Progenitor cell of endocrine pancreas (in vitro differentiated cells): Measurements from ENCODE around the gene MOAP1. TPM values are rescaled to one million over a fixed set of nuclear protein-coding genes. Genes with fewer than 3 reads are reported as not detected.
A peak's percentile ranks its signal among the peaks of the same experiment; 100 is the strongest.
"Not testable (repeated sequence)": the region's sequence is repeated elsewhere in the genome, so short reads cannot be mapped to it uniquely, and the experiment has no call there.

Source experiments
- DNase-seq: peaks from one replicate; pipeline ENCODE4 v3.0.0; 2021; ENCODE audit warnings: low spot score; ENCODE audit not compliant: unreplicated experiment
- H3K27ac Mint-ChIP-seq: 2 replicates; pipeline ENCODE4 v1.8.0; 2021; ENCODE audit warnings: mild to moderate bottlenecking, moderate library complexity, mixed read lengths
- H3K27me3 Mint-ChIP-seq: 2 replicates; pipeline ENCODE4 v1.8.0; 2021; ENCODE audit warnings: mixed read lengths
- H3K36me3 Mint-ChIP-seq: 2 replicates; pipeline ENCODE4 v1.8.0; 2022; ENCODE audit warnings: mixed read lengths; ENCODE audit not compliant: insufficient read depth
- H3K4me1 Mint-ChIP-seq: 2 replicates; pipeline ENCODE4 v1.8.0; 2021; ENCODE audit warnings: low read depth, mixed read lengths
- H3K4me3 Mint-ChIP-seq: 2 replicates; pipeline ENCODE4 v1.8.0; 2021; ENCODE audit warnings: low read depth, mild to moderate bottlenecking, moderate library complexity, mixed read lengths
- H3K9me3 Mint-ChIP-seq: 2 replicates; pipeline ENCODE4 v1.8.0; 2021; ENCODE audit warnings: low read depth, mixed read lengths
- long read RNA-seq: library from polyadenylated mRNA; unstranded; transcript quantifications from one replicate; pipeline ENCODE4 v2.0.0, GENCODE V29; 2020
- total RNA-seq: library from RNA; stranded (reverse); gene quantifications from 2 replicates; pipeline ENCODE4 v1.2.1, GENCODE V29; 2021
- TF ChIP-seq, protein P1 (sequence below): fragments of 200-600 bp; sonication (generic); IDR thresholded peaks from one replicate; pipeline ENCODE4 v1.5.0; 2021; ENCODE audit warnings: antibody characterized with exemption, mild to moderate bottlenecking; ENCODE audit not compliant: unreplicated experiment

MOAP1 gene, protein sequence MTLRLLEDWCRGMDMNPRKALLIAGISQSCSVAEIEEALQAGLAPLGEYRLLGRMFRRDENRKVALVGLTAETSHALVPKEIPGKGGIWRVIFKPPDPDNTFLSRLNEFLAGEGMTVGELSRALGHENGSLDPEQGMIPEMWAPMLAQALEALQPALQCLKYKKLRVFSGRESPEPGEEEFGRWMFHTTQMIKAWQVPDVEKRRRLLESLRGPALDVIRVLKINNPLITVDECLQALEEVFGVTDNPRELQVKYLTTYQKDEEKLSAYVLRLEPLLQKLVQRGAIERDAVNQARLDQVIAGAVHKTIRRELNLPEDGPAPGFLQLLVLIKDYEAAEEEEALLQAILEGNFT
- 23.3 and 23.4 TPM in 2 replicates for total RNA-seq
- long read RNA-seq, transcript MOAP1-202 (2 exons, 2,529 nt), result minor isoform, 25 of 137 reads
- long read RNA-seq, transcript MOAP1-201 (3 exons, 2,441 nt), result major isoform, 109 of 137 reads
- long read RNA-seq, partial matches to known transcripts, result 0 of 137 reads
- long read RNA-seq, other reads (novel, unspliced or antisense), result 3 of 137 reads

DNA sequence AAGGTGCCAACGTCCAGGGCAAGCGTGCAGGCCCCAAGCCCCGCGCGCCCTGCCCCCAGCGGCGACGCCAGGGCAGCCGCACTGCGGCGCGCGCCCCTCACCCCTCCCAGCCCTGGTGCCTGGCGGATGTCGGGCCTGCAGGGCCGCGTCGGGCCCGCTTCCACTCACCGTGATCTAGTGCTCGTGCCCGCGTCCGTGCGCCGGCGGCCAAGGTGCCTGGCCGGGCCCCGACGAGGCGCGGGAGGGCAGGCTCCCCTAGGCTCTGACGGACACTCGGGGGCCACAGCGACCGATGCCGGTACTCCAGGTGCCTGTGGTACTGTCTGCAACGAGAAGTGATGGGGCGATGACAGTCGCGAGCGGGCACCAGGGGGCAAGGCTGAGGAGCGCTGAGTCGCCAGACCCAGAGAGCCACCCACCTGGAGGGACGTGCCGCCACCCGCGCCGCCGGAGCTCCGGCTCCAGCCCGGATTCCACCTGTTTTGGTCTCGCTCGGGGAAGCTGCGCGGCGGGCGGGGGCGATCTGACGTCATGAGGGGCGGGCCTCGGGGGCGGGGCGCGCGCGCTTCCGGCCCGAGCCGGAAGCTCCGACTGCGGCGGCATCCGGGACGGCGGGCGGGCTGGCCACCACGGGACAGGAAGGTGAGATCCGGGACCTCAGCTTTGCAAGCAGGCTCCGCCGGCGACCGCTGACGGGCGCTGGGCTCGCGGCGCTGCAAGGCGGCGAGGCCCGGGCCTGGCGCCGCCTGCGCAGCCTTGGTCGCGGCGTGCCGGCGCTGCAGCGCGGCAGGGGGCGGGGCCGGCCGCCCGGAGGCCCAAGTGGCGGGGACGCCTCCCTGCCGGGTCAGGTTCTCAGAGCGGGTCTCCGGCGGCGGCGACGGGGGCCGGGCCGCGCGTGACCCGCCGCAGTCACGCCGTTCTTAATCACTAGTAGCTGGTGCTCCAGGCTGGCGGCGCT lies at the start of gene MOAP1, which contains the start of gene LYSET:
Gene MOAP1, minus strand, starts transcription at position 507 of the 958 bp plus-strand sequence. CDS start 655 bp downstream, outside the sequence.
Gene LYSET, plus strand, starts transcription at position 927 of the 958 bp plus-strand sequence. CDS start 89 bp downstream, outside the sequence.
- DNase-seq, result peak; percentile 79
- no peaks in the 10 kb centered on the region for H3K9me3 Mint-ChIP-seq
- no peaks in the 10 kb centered on the region for H3K27me3 Mint-ChIP-seq
- TF ChIP-seq, protein P1, sequence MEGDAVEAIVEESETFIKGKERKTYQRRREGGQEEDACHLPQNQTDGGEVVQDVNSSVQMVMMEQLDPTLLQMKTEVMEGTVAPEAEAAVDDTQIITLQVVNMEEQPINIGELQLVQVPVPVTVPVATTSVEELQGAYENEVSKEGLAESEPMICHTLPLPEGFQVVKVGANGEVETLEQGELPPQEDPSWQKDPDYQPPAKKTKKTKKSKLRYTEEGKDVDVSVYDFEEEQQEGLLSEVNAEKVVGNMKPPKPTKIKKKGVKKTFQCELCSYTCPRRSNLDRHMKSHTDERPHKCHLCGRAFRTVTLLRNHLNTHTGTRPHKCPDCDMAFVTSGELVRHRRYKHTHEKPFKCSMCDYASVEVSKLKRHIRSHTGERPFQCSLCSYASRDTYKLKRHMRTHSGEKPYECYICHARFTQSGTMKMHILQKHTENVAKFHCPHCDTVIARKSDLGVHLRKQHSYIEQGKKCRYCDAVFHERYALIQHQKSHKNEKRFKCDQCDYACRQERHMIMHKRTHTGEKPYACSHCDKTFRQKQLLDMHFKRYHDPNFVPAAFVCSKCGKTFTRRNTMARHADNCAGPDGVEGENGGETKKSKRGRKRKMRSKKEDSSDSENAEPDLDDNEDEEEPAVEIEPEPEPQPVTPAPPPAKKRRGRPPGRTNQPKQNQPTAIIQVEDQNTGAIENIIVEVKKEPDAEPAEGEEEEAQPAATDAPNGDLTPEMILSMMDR, result peak; percentile 56
- peak within 1 kb of the TSS; percentile 97 for H3K4me3 Mint-ChIP-seq
- H3K36me3 Mint-ChIP-seq, result peaks cover 3% of the 10 kb centered on the region
- peak within 1 kb of the TSS; percentile 96 for H3K27ac Mint-ChIP-seq
- H3K4me1 Mint-ChIP-seq, result peaks cover 16% of the 10 kb centered on the region

DNA sequence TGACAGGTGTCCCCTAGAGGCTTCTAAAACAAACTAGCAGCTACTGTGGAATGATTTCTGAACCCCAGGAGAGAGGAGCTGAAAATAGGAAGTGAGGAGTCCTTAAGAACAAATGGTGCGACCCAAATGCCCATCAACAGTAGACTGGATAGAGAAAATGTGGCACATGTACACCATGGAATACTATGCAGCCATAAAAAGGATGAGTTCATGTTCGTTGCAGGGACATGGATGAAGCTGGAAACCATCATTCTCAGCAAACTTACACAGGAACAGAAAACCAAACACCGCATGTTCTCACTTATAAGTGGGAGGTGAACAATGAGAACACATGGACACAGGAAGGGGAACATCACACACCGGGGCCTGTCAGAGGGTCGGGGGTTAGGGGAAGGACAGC lies 48.4 kb upstream of the MOAP1 start:
- not testable (repeated sequence) for H3K4me3 Mint-ChIP-seq, H3K27me3 Mint-ChIP-seq, H3K4me1 Mint-ChIP-seq, H3K27ac Mint-ChIP-seq, H3K36me3 Mint-ChIP-seq, DNase-seq, H3K9me3 Mint-ChIP-seq

DNA sequence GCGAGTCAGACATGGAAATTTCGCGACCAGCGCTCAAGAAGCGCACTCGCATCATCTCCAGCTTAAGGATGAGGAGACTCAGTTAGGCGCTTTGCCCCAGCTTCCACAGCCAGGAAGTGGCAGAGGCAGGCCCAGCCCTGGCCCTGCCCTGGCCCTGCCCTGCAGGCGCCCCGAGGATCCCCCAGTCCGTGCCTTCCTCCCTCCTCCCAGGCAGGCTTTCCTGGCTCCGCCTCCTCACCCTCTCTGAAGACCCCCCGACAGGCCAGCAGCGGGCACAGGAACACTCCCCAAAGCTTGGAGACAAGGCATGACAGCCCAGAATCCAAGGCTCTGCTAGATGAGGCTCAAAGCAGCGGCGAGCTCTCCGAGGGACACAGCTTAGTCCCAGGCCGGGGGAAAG lies 47.5 kb upstream of the MOAP1 start:
- no peak for DNase-seq
- TF ChIP-seq, protein P1, result no peak
- Mint-ChIP-seq H3K27ac (no peak overlapping the region), H3K36me3 (peaks cover 3% of the 10 kb centered on the region), H3K4me3 (no peak overlapping the region), H3K4me1 (no peaks in the 10 kb centered on the region), H3K27me3 (peaks cover 4% of the 10 kb centered on the region), H3K9me3 (no peaks in the 10 kb centered on the region)

DNA sequence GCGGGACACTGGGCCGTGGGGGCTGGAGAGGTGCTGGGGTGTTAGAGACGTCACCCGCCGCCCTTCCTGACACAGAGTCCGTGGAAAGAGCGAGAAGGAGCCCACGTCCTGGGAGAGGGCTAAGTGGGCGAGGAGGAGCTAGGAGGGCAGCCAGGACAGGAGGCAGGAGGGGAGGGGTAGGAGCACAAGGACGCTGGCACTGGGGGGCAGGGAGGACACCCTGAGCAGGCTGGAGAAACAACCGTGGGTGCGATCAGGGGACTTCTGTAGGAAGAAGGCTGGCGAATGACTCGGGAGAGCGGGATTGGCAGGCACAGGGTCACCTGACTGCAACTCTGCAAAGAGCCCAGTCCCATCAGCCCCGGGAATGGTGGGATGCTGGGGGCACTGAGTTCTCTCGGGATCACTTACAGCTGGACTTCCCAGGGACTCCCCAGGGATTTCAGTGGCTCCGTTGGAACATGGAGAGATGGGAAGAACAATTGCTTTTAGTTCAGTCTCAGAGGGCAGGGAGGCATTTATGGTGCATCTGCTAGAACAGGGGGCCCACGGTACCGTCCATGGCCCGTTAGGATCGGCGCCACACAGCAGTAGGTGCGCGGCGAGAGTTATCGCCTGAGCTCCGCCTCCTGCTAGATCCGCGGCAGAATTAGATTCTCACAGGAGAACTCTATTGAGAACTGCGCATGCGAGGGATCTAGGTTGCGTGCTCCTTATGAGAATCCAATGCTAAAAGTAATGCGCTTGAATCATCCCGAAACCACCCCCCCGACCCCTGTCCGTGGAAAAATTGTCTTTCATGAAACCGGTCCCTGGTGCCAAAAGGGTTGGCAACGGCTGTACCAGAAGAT lies 46.7 kb upstream of the MOAP1 start:
- TF ChIP-seq, protein P1, result no peak
- no peak for DNase-seq
- no peaks in the 10 kb centered on the region for H3K9me3 Mint-ChIP-seq
- no peak overlapping the region for H3K4me3 Mint-ChIP-seq
- no peaks in the 10 kb centered on the region for H3K4me1 Mint-ChIP-seq
- H3K27me3 Mint-ChIP-seq, result peaks cover 4% of the 10 kb centered on the region
- no peak overlapping the region for H3K27ac Mint-ChIP-seq
- H3K36me3 Mint-ChIP-seq, result peaks cover 5% of the 10 kb centered on the region

DNA sequence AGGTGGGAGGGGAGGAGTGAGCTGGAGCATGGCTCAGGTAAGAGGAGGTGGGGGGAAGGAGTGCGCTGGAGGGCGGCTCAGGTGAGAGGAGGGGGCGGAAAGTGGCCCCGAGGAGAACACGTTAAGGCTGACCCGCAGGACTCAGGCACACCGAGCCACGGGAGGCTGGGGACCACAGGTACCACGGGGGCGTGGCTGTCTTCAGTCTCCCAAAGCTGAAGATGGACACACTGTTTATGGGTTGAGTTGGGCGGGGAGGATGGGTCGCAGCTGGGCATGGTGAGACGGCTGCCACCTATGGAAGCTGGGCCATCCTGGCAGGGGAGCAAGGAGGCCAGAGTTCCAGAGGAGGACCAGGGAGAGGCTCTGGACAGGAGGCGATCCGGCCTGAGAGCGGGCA lies 45.8 kb upstream of the MOAP1 start:
- TF ChIP-seq, protein P1, result no peak
- no peaks in the 10 kb centered on the region for H3K4me1 Mint-ChIP-seq
- no peaks in the 10 kb centered on the region for H3K9me3 Mint-ChIP-seq
- H3K4me3 Mint-ChIP-seq, result no peak overlapping the region
- no peak for DNase-seq
- no peak overlapping the region for H3K27ac Mint-ChIP-seq
- H3K36me3 Mint-ChIP-seq, result peaks cover 6% of the 10 kb centered on the region
- peaks cover 4% of the 10 kb centered on the region for H3K27me3 Mint-ChIP-seq
